Spleen (tissue), 11 donors: ENCODE data around the gene VDAC2. TPM values are rescaled to one million over a fixed set of nuclear protein-coding genes. Genes with fewer than 3 reads are reported as not detected.
A peak's percentile ranks its signal among the peaks of the same experiment; 100 is the strongest.

ENCODE experiments used
- DNase-seq: peaks from one replicate; pipeline ENCODE4 v3.0.0-alpha.2; 2020
- H3K27ac ChIP-seq, 8 donors: fragments of 200-600 bp; sonication (generic) in 7 of 8; 1 replicate in 4 of 8; 2 replicates in 4 of 8; pipeline versions ENCODE4 v1.5.0 to v1.8.0; 2016 to 2021; ENCODE audit warnings: inconsistent platforms in 4 of 8, mild to moderate bottlenecking in 4 of 8, moderate library complexity in 1 of 8
- H3K27me3 ChIP-seq, 7 donors: fragments of 200-600 bp; sonication (generic) in 6 of 7; replicated peaks in 1 of 7; 1 replicate in 4 of 7; 2 replicates in 3 of 7; pipeline versions ENCODE4 v1.5.0 to v1.8.0; 2016 to 2021; ENCODE audit warnings: inconsistent platforms in 3 of 7, mild to moderate bottlenecking in 1 of 7
- H3K36me3 ChIP-seq, 6 donors: fragments of 200-600 bp; sonication (generic) in 5 of 6; 1 replicate in 4 of 6; 2 replicates in 2 of 6; pipeline versions ENCODE4 v1.5.0 to v1.8.0; 2016 to 2021; ENCODE audit warnings: inconsistent platforms in 2 of 6
- H3K4me1 ChIP-seq, 6 donors: fragments of 200-600 bp; sonication (generic) in 5 of 6; 1 replicate in 3 of 6; 2 replicates in 3 of 6; pipeline versions ENCODE4 v1.5.0 to v1.8.0; 2016 to 2021; ENCODE audit warnings: inconsistent platforms in 3 of 6
- H3K4me3 ChIP-seq, 8 donors: fragments of 200-600 bp; sonication (generic) in 7 of 8; 1 replicate in 4 of 8; 2 replicates in 4 of 8; pipeline versions ENCODE4 v1.5.0 to v1.8.0; 2016 to 2021; ENCODE audit warnings: inconsistent platforms in 4 of 8, mild to moderate bottlenecking in 4 of 8, moderate library complexity in 2 of 8
- H3K9me3 ChIP-seq, 8 donors: fragments of 200-600 bp; sonication (generic) in 7 of 8; 1 replicate in 4 of 8; 2 replicates in 4 of 8; pipeline versions ENCODE4 v1.5.0 to v1.8.0; 2016 to 2021; ENCODE audit warnings: inconsistent platforms in 4 of 8
- POLR2A ChIP-seq, 3 donors: fragments of 450-650 bp; IDR thresholded peaks; one replicate each; pipeline ENCODE4 v1.5.1; 2017; ENCODE audit warnings: antibody characterized with exemption in 3 of 3, mild to moderate bottlenecking in 1 of 3
- POLR2AphosphoS5 ChIP-seq, 3 donors: sonication (generic); formaldehyde crosslinking; IDR thresholded peaks; one replicate each; pipeline ENCODE4 v1.5.1; 2017; ENCODE audit warnings: antibody characterized with exemption in 3 of 3
- whole genome bisulfite sequencing, 5 donors: extraction: QIAGEN DNeasy Blood & Tissue Kit in 3 of 5; methylation state at CpG; one replicate each; pipeline versions ENCODE4 v1.1.5 to v1.1.7; 2013 to 2018; 5-methylcytosine and 5-hydroxymethylcytosine counted together
- intact Hi-C: fragments of 100-400 bp; cut with DNase I; formaldehyde crosslinking; loops from one replicate; pipeline ENCODE4 v1.15.0; 2023; ENCODE audit warnings: low total_unique reads
- polyA plus RNA-seq, 3 donors: library from polyadenylated mRNA; stranded (reverse); fragments of 200-250 nt; gene quantifications; one replicate each; pipeline ENCODE4 v1.2.1, GENCODE V29; 2013
- total RNA-seq, 7 donors: library from RNA; depleted of rRNA in 3 of 7; stranded (reverse); fragments of >200 nt in 3 of 7; fragmentation: NEBNext Ultra II Directional in 4 of 7; extraction: Animal tissue kit (Norgen Biotek cat#: 25700) in 4 of 7; gene quantifications; one replicate each; pipeline versions ENCODE4 v1.1.0 to v1.2.1, GENCODE V29; 2016 to 2021
- TF ChIP-seq, protein P1 (sequence below), 11 experiments: fragments of 200-600 bp in 7 of 11; fragments of 450-650 bp in 4 of 11; sonication (generic) in 4 of 11; IDR thresholded peaks in 8 of 11; conservative IDR thresholded peaks in 3 of 11; 1 replicate in 7 of 11; 2 replicates in 4 of 11; pipeline versions ENCODE4 v1.4.0 to v1.8.0; 2016 to 2021; ENCODE audit warnings: antibody characterized with exemption in 11 of 11, inconsistent platforms in 4 of 11, mild to moderate bottlenecking in 1 of 11
- donor health status: healthy with polysubstance abuse.
- donor health status: DM: no; HTN: no; CAD: no; lungs with moderate emphysema.
- donor health status: DM: no; HTN: no; CAD: no.
- donor health status: Bipolar disorder and iron deficiency.
- donor health status: healthy.
- donor health status: DM: no; HTN: no; CAD: no.
- donor health status: DM: yes; HTN: yes; CAD: no.

The VDAC2 gene
- total and polyA plus RNA-seq, 10 donors = 62.0 to 108 (median 88.7) TPM

DNA sequence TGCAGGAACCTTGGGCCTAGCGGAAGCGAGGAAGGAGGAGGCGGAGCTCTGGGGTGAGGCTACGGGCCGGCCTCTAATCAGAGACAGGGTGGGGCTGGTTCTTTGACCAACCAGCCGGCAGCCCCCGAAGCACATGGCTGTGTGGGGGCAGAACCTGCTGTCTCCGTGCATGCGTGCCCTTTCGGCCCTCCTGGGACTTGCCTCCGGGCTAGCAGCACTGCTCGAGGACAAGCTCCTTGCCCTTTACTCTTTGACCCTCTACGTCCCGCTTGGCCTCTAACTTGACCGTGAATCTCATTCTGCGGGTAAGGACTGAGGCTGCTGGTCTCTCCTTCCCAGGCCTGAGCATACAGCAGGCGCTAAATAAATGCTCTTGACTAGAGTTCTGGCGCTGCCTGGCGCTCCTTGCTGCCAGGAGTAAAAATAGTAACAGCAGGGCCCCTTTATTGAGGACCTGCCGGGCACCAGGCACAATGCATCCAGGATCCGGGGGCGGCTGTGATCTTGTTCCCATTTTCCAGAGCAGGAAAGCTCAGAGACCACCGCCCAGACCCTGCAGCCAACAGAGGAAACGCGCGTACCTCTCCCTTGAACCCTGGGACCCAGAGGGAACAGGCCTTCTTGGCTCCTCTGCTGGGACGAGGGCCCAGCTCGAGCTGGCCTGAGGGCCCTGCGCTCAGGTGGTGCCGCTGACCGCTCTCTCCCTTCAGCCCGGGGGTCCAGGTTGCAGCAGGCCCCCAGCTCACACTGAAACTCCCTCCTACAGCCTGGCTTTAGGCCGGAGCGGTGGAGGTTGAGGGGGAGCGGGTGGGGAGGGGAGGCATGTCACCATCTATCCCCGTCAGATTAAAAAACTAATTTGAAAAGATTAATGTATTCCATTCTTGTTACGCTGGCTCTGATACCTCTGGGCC lies 27.8 kb downstream of the VDAC2 start:
- H3K27me3 ChIP-seq = no peaks in the 10 kb centered on the region
- H3K36me3 ChIP-seq = no peaks in the 10 kb centered on the region
- TF ChIP-seq POLR2A (IDR thresholded peaks at IDR 0.05) (no peak), POLR2AphosphoS5 (IDR thresholded peaks at IDR 0.05) (peak in 1 of 3 donors; percentile 38)
- TF ChIP-seq, protein P1, sequence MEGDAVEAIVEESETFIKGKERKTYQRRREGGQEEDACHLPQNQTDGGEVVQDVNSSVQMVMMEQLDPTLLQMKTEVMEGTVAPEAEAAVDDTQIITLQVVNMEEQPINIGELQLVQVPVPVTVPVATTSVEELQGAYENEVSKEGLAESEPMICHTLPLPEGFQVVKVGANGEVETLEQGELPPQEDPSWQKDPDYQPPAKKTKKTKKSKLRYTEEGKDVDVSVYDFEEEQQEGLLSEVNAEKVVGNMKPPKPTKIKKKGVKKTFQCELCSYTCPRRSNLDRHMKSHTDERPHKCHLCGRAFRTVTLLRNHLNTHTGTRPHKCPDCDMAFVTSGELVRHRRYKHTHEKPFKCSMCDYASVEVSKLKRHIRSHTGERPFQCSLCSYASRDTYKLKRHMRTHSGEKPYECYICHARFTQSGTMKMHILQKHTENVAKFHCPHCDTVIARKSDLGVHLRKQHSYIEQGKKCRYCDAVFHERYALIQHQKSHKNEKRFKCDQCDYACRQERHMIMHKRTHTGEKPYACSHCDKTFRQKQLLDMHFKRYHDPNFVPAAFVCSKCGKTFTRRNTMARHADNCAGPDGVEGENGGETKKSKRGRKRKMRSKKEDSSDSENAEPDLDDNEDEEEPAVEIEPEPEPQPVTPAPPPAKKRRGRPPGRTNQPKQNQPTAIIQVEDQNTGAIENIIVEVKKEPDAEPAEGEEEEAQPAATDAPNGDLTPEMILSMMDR (IDR thresholded peaks at IDR 0.05 in 8 of 11, conservative IDR thresholded peaks at IDR 0.05 in 3 of 11) = no peak
- H3K4me3 ChIP-seq = no peak overlapping the region
- intact Hi-C loops = loop anchor here (10.0 kb wide), 2 partner anchors 54 to 994 kb away; no protein-coding TSS in a partner anchor
- DNase-seq = peak; percentile 82
- peak overlapping the region in 4 of 8 donors; percentile 13 to 36 (median 29) for H3K27ac ChIP-seq
- 86 to 92% (median 88%) methylated on average over 29 to 37 of the region's 37 CpGs for WGBS, 5 donors
- peaks cover 0 to 29% (median 25%) of the 10 kb centered on the region in 6 donors for H3K4me1 ChIP-seq
- no peaks in the 10 kb centered on the region for H3K9me3 ChIP-seq

DNA sequence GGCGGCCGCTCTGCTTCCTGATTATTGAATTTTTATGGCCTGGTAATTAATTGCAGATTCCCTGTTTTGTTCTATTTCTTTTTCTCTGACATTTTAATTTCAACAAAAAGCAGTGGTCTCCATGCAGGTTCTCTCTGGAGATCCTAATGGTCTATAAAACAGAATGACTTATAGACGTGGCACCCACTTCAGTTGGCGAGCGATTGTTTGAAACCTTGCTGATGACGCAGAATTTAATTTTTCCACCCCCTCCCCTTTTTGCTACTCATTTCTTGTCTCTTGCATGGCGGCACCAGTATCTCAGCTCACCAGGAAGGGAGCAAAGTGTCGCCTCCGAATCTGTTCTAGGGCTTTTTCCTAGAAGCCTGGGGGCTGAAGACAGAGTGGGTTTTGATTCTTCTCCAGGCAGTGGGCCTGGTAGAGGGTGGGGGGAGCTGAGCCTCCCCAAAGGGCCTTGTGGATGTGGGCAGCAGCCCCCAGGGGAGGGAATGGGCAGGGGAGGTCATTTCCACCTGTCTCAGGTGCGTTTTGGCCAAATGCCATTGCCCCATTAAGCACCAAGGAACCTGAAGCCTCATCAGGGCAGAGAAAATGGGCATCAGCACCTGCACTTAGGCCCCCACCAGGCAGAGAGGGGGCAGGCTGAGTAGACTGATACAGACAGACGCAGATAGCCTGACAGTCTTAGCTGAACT lies 28.6 kb downstream of the VDAC2 start:
- H3K36me3 ChIP-seq = no peaks in the 10 kb centered on the region
- TF ChIP-seq, protein P1 (IDR thresholded peaks at IDR 0.05 in 8 of 11, conservative IDR thresholded peaks at IDR 0.05 in 3 of 11) = no peak
- TF ChIP-seq POLR2A (IDR thresholded peaks at IDR 0.05) (no peak), POLR2AphosphoS5 (IDR thresholded peaks at IDR 0.05) (no peak)
- peaks cover 0 to 21% (median 19%) of the 10 kb centered on the region in 6 donors for H3K4me1 ChIP-seq
- H3K4me3 ChIP-seq = no peak overlapping the region
- no peak overlapping the region for H3K27ac ChIP-seq
- intact Hi-C loops = loop anchor here (10.0 kb wide), 2 partner anchors 54 to 994 kb away; no protein-coding TSS in a partner anchor
- H3K27me3 ChIP-seq = no peaks in the 10 kb centered on the region
- WGBS, 5 donors = 91 to 97% (median 93%) methylated on average over 11 of the region's 11 CpGs
- no peaks in the 10 kb centered on the region for H3K9me3 ChIP-seq
- no peak for DNase-seq

DNA sequence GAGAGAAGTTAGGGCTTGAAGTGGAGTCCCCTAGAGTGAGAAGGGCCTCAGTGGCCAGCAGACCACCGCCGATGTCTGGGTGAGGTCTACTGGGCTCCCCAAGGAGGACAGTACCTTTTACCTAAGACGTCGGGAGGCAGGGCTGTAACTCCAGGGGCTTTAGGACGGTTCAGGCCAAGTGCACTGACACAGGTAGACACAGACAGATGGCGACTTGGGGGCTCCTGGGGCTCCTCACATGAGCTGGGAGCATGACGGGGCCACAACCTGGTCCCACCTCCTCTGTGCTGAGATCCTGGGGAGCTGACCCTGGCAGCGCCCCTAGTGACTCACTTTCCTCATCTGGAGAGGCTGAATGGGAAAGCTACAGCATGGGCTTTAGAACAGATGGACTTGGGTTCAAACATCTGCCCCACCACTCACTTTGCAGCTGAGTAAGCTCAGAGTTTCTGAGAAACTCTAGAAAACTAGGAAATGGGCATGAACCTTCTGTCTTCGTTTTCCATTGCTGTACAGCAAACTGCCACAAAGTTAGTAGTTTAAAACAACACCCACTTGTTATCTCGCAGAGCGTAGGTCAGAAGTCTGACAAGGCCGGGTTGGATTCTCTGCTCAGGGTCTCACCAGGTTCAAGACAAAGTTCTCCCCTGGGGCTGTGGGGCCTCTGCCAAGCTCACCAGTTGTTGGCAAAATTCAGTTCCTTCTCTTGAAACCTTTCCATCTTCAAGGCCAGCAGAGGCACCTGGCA lies 29.9 kb downstream of the VDAC2 start:
- Histone ChIP-seq H3K27me3 (no peaks in the 10 kb centered on the region), H3K4me1 (peaks cover 0 to 8% (median 7%) of the 10 kb centered on the region in 6 donors), H3K9me3 (no peaks in the 10 kb centered on the region), H3K4me3 (no peak overlapping the region), H3K36me3 (no peaks in the 10 kb centered on the region), H3K27ac (no peak overlapping the region)
- TF ChIP-seq POLR2AphosphoS5 (IDR thresholded peaks at IDR 0.05) (no peak), POLR2A (IDR thresholded peaks at IDR 0.05) (no peak)
- TF ChIP-seq, protein P1 (IDR thresholded peaks at IDR 0.05 in 8 of 11, conservative IDR thresholded peaks at IDR 0.05 in 3 of 11) = no peak
- WGBS, 5 donors = 89 to 94% (median 91%) methylated on average over 9 to 12 of the region's 12 CpGs
- DNase-seq = no peak
- intact Hi-C loops = no loop called here
